ENCODE measurements around the gene GOLIM4.
"Not testable (repeated sequence)": the region's sequence is repeated elsewhere in the genome, so short reads cannot be mapped to it uniquely, and the experiment has no call there.

The GOLIM4 gene

GRCh38 chr3:168044049-168044448 is 51.7 kb downstream of the GOLIM4 start:
- no peak for DNase-seq

- DNase-seq, result peak; percentile 10
Observed at GRCh38 chr3:168040607-168041208, 55.0 kb downstream of the GOLIM4 start.

- no peak for DNase-seq
Observed at GRCh38 chr3:168037020-168037419, 58.7 kb downstream of the GOLIM4 start.

- no peak for DNase-seq
Observed at GRCh38 chr3:168036619-168037018, 59.1 kb downstream of the GOLIM4 start.

GRCh38 chr3:168034152-168034928 is 61.4 kb downstream of the GOLIM4 start:
- DNase-seq, result no peak

- DNase-seq, result no peak
Observed at GRCh38 chr3:168030577-168030976, 65.1 kb downstream of the GOLIM4 start.

- no peak for DNase-seq
Observed at GRCh38 chr3:168029705-168030104, 66.0 kb downstream of the GOLIM4 start.

- DNase-seq, result no peak
Observed at GRCh38 chr3:168028086-168028485, 67.6 kb downstream of the GOLIM4 start.

GRCh38 chr3:168026764-168027163 is 69.0 kb downstream of the GOLIM4 start:
- DNase-seq, result no peak

GRCh38 chr3:168025076-168025475 is 70.6 kb downstream of the GOLIM4 start:
- no peak for DNase-seq

- no peak for DNase-seq
Observed at GRCh38 chr3:168024537-168024941, 71.2 kb downstream of the GOLIM4 start.

- no peak for DNase-seq
Observed at GRCh38 chr3:168021737-168022450, 73.8 kb downstream of the GOLIM4 start.

- not testable (repeated sequence) for DNase-seq
Observed at GRCh38 chr3:168011280-168011679, 84.4 kb downstream of the GOLIM4 start.

GRCh38 chr3:168006584-168006983 is 89.1 kb downstream of the GOLIM4 start:
- no peak for DNase-seq

- DNase-seq, result no peak
Observed at GRCh38 chr3:168003911-168004310, 91.8 kb downstream of the GOLIM4 start.

- DNase-seq, result no peak
Observed at GRCh38 chr3:168002786-168003368, 92.8 kb downstream of the GOLIM4 start.

GRCh38 chr3:168001244-168001643 is 94.5 kb downstream of the GOLIM4 start:
- DNase-seq, result no peak

GRCh38 chr3:167998253-167998652 is 97.5 kb downstream of the GOLIM4 start:
- DNase-seq, result no peak

- no peak for DNase-seq
Observed at GRCh38 chr3:167996514-167996913, 99.2 kb downstream of the GOLIM4 start.

GRCh38 chr3:167992381-167992780 is 103.3 kb downstream of the GOLIM4 start:
- DNase-seq, result no peak

- no peak for DNase-seq
Observed at GRCh38 chr3:167991213-167991612, 104.5 kb downstream of the GOLIM4 start.

- DNase-seq, result no peak
Observed at GRCh38 chr3:167989999-167990398, 105.7 kb downstream of the GOLIM4 start.

- DNase-seq, result no peak
Observed at GRCh38 chr3:167989066-167989465, 106.7 kb downstream of the GOLIM4 start.

GRCh38 chr3:167983583-167983982 is 112.1 kb downstream of the GOLIM4 start:
- no peak for DNase-seq
